ENCODE results near the gene ZNF584.
"Not testable (repeated sequence)": the region's sequence is repeated elsewhere in the genome, so short reads cannot be mapped to it uniquely, and the experiment has no call there.

ZNF584 gene

GRCh38 chr19:58367698-58368454 lies 40.6 kb upstream of the ZNF584 start:
- POLR2A ChIA-PET = no interaction called here
- TF ChIP-seq CTCF (IDR thresholded peaks at IDR 0.05; ENCODE audit: control extremely low read depth, extremely low read depth, low read depth, missing control alignments) = no peak
- CTCF ChIA-PET = no interaction called here
- no peak for DNase-seq (ENCODE audit: extremely low spot score)

- TF ChIP-seq CTCF (IDR thresholded peaks at IDR 0.05; ENCODE audit: control extremely low read depth, extremely low read depth, low read depth, missing control alignments) = no peak
- CTCF ChIA-PET = no interaction called here
- no peak for DNase-seq (ENCODE audit: extremely low spot score)
- POLR2A ChIA-PET = interaction anchor here (0.5 kb wide), 1 partner anchor 55 kb away, joined by 4 read pairs; no protein-coding TSS in a partner anchor
Measured at GRCh38 chr19:58368561-58369360, 39.7 kb upstream of the ZNF584 start.

- POLR2A ChIA-PET = no interaction called here
- no peak for DNase-seq (ENCODE audit: extremely low spot score)
- CTCF ChIA-PET = interaction anchor here (1.1 kb wide), 1 partner anchor 20 kb away, joined by 3 read pairs; no protein-coding TSS in a partner anchor
- TF ChIP-seq CTCF (IDR thresholded peaks at IDR 0.05; ENCODE audit: control extremely low read depth, extremely low read depth, low read depth, missing control alignments) = no peak
Measured at GRCh38 chr19:58372311-58373133, 35.9 kb upstream of the ZNF584 start.

GRCh38 chr19:58374200-58374599 lies 34.2 kb upstream of the ZNF584 start:
- DNase-seq (ENCODE audit: extremely low spot score) = no peak
- no peak for TF ChIP-seq CTCF (IDR thresholded peaks at IDR 0.05; ENCODE audit: control extremely low read depth, extremely low read depth, low read depth, missing control alignments)
- ChIA-PET POLR2A (interaction anchor here (1.1 kb wide), 1 partner anchor 10 kb away, joined by 3 read pairs; no protein-coding TSS in a partner anchor), CTCF (interaction anchor here (0.9 kb wide), 1 partner anchor 11 kb away, joined by 5 read pairs; the partner anchor contains the start of gene ZNF497)

- CTCF ChIA-PET; POLR2A ChIA-PET; DNase-seq (ENCODE audit: extremely low spot score): not testable (repeated sequence)
Measured at GRCh38 chr19:58376724-58377123, 31.7 kb upstream of the ZNF584 start.

GRCh38 chr19:58379246-58379645 lies 29.2 kb upstream of the ZNF584 start:
- ChIA-PET CTCF (interaction anchor here (1.1 to 1.3 kb wide), 2 partner anchors 16 to 31 kb away, joined by 4 read pairs; partner anchors contain the start of gene ZNF497), POLR2A (interaction anchor here (0.6 kb wide), 1 partner anchor 8 kb away, joined by 3 read pairs; no protein-coding TSS in a partner anchor)
- TF ChIP-seq CTCF (IDR thresholded peaks at IDR 0.05; ENCODE audit: control extremely low read depth, extremely low read depth, low read depth, missing control alignments) = no peak
- no peak for DNase-seq (ENCODE audit: extremely low spot score)
